Measurements from ENCODE around the gene SEMA3E. TPM values are rescaled to one million over a fixed set of nuclear protein-coding genes. Genes with fewer than 3 reads are reported as not detected.

The SEMA3E gene
- total RNA-seq, 1 donor, result 1.4 TPM

DNA sequence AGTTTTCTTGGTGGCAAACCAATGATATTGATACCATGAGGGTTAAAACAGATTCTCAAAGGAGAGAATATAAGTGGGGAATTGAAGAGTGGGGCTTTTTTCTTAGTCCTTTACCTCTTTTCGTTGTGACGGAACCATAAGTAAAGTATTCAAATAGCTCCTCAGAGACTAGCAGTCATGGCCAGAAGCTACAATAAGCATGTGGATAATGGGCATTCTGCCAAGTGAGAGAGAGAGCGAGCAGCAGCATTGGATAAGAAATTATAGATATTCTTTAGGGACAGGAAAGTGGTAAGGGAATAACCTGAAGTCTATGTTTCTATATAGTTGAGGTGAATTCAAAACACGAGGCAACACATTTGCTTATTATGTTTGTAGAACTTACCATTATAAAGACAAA is 235.1 kb downstream of the SEMA3E start:
- DNase-seq (ENCODE audit: insufficient read length, low spot score, missing footprints), result no peak
- H3K27me3 ChIP-seq (ENCODE audit: insufficient read depth, low read length), result no peaks in the 10 kb centered on the region
- H3K4me1 ChIP-seq (ENCODE audit: insufficient read depth, low read length), result no peaks in the 10 kb centered on the region
- H3K79me2 ChIP-seq (ENCODE audit: insufficient read depth, low read length), result no peaks in the 10 kb centered on the region
- no peaks in the 10 kb centered on the region for H3K36me3 ChIP-seq (ENCODE audit: insufficient read depth, low read length)
- no peak overlapping the region for H3K4me2 ChIP-seq (ENCODE audit: insufficient read depth, low read length)
- H4K20me1 ChIP-seq (ENCODE audit: insufficient read depth, low read length), result no peaks in the 10 kb centered on the region
- no peak overlapping the region for H3K4me3 ChIP-seq (ENCODE audit: insufficient read depth, low read length)
- TF ChIP-seq CTCF (IDR thresholded peaks at IDR 0.05; ENCODE audit: extremely low read depth, low read depth, low read length), result no peak
- no peak overlapping the region for H2AFZ ChIP-seq (ENCODE audit: low read length)
- no peaks in the 10 kb centered on the region for H3K9me3 ChIP-seq (ENCODE audit: low read depth, low read length)
- no peak overlapping the region for H3K27ac ChIP-seq (ENCODE audit: low read depth, low read length)

GRCh38 chr7:83413424-83413823 is 235.5 kb downstream of the SEMA3E start:
- Histone ChIP-seq H3K4me2 (ENCODE audit: insufficient read depth, low read length) (no peak overlapping the region), H3K27me3 (ENCODE audit: insufficient read depth, low read length) (no peaks in the 10 kb centered on the region), H3K4me3 (ENCODE audit: insufficient read depth, low read length) (no peak overlapping the region), H2AFZ (ENCODE audit: low read length) (no peak overlapping the region), H3K79me2 (ENCODE audit: insufficient read depth, low read length) (no peaks in the 10 kb centered on the region), H3K36me3 (ENCODE audit: insufficient read depth, low read length) (no peaks in the 10 kb centered on the region), H3K27ac (ENCODE audit: low read depth, low read length) (no peak overlapping the region), H3K9me3 (ENCODE audit: low read depth, low read length) (no peaks in the 10 kb centered on the region), H4K20me1 (ENCODE audit: insufficient read depth, low read length) (no peaks in the 10 kb centered on the region), H3K4me1 (ENCODE audit: insufficient read depth, low read length) (no peaks in the 10 kb centered on the region)
- DNase-seq (ENCODE audit: insufficient read length, low spot score, missing footprints), result no peak
- no peak for TF ChIP-seq CTCF (IDR thresholded peaks at IDR 0.05; ENCODE audit: extremely low read depth, low read depth, low read length)

- Histone ChIP-seq H3K36me3 (ENCODE audit: insufficient read depth, low read length) (no peaks in the 10 kb centered on the region), H2AFZ (ENCODE audit: low read length) (no peak overlapping the region), H3K9me3 (ENCODE audit: low read depth, low read length) (no peaks in the 10 kb centered on the region), H3K27me3 (ENCODE audit: insufficient read depth, low read length) (no peaks in the 10 kb centered on the region), H3K4me3 (ENCODE audit: insufficient read depth, low read length) (no peak overlapping the region), H3K4me1 (ENCODE audit: insufficient read depth, low read length) (no peaks in the 10 kb centered on the region), H3K27ac (ENCODE audit: low read depth, low read length) (no peak overlapping the region), H3K4me2 (ENCODE audit: insufficient read depth, low read length) (no peak overlapping the region), H4K20me1 (ENCODE audit: insufficient read depth, low read length) (no peaks in the 10 kb centered on the region), H3K79me2 (ENCODE audit: insufficient read depth, low read length) (no peaks in the 10 kb centered on the region)
- peak; percentile 66 for TF ChIP-seq CTCF (IDR thresholded peaks at IDR 0.05; ENCODE audit: extremely low read depth, low read depth, low read length)
- DNase-seq (ENCODE audit: insufficient read length, low spot score, missing footprints), result no peak
These were observed 237.8 kb downstream of the SEMA3E start for GRCh38 chr7:83410989-83411591.

- no peaks in the 10 kb centered on the region for H3K36me3 ChIP-seq (ENCODE audit: insufficient read depth, low read length)
- no peaks in the 10 kb centered on the region for H3K27me3 ChIP-seq (ENCODE audit: insufficient read depth, low read length)
- no peak overlapping the region for H3K27ac ChIP-seq (ENCODE audit: low read depth, low read length)
- H4K20me1 ChIP-seq (ENCODE audit: insufficient read depth, low read length), result no peaks in the 10 kb centered on the region
- no peak overlapping the region for H3K4me2 ChIP-seq (ENCODE audit: insufficient read depth, low read length)
- H2AFZ ChIP-seq (ENCODE audit: low read length), result no peak overlapping the region
- no peak overlapping the region for H3K4me3 ChIP-seq (ENCODE audit: insufficient read depth, low read length)
- no peaks in the 10 kb centered on the region for H3K4me1 ChIP-seq (ENCODE audit: insufficient read depth, low read length)
- no peaks in the 10 kb centered on the region for H3K79me2 ChIP-seq (ENCODE audit: insufficient read depth, low read length)
- no peak for TF ChIP-seq CTCF (IDR thresholded peaks at IDR 0.05; ENCODE audit: extremely low read depth, low read depth, low read length)
- DNase-seq (ENCODE audit: insufficient read length, low spot score, missing footprints), result no peak
- no peaks in the 10 kb centered on the region for H3K9me3 ChIP-seq (ENCODE audit: low read depth, low read length)
These were observed 254.2 kb downstream of the SEMA3E start for GRCh38 chr7:83394776-83395175.
